ENCODE measurements around the gene KDM4C.
"Not testable (repeated sequence)": the region's sequence is repeated elsewhere in the genome, so short reads cannot be mapped to it uniquely, and the experiment has no call there.

The KDM4C gene

GRCh38 chr9:6757456-6758247 is at the start of gene KDM4C:
TSS of gene KDM4C (plus strand) at chr9:6757973. CDS start at chr9:6792989, 35,016 bp downstream.
- DNase-seq (ENCODE audit: low spot score), result peak; percentile 96

GRCh38 chr9:6708732-6709131 is 49.0 kb upstream of the KDM4C start:
- no peak for DNase-seq (ENCODE audit: low spot score)

- no peak for DNase-seq (ENCODE audit: low spot score)
Observed at GRCh38 chr9:6711403-6711802, 46.4 kb upstream of the KDM4C start.

- no peak for DNase-seq (ENCODE audit: low spot score)
Observed at GRCh38 chr9:6712041-6712440, 45.7 kb upstream of the KDM4C start.

- DNase-seq (ENCODE audit: low spot score), result no peak
Observed at GRCh38 chr9:6714176-6714575, 43.6 kb upstream of the KDM4C start.

GRCh38 chr9:6715153-6715754 is 42.5 kb upstream of the KDM4C start:
- not testable (repeated sequence) for DNase-seq (ENCODE audit: low spot score)

- DNase-seq (ENCODE audit: low spot score), result peak; percentile 54
Observed at GRCh38 chr9:6715755-6716643, 41.8 kb upstream of the KDM4C start.

- no peak for DNase-seq (ENCODE audit: low spot score)
Observed at GRCh38 chr9:6716766-6717165, 41.0 kb upstream of the KDM4C start.

GRCh38 chr9:6723881-6724420 is 33.8 kb upstream of the KDM4C start:
- no peak for DNase-seq (ENCODE audit: low spot score)

GRCh38 chr9:6733257-6733656 is 24.5 kb upstream of the KDM4C start:
- no peak for DNase-seq (ENCODE audit: low spot score)

GRCh38 chr9:6733831-6734230 is 23.9 kb upstream of the KDM4C start:
- DNase-seq (ENCODE audit: low spot score), result no peak

GRCh38 chr9:6735422-6735821 is 22.4 kb upstream of the KDM4C start:
- DNase-seq (ENCODE audit: low spot score), result no peak

- DNase-seq (ENCODE audit: low spot score), result peak; percentile 36
Observed at GRCh38 chr9:6739218-6739617, 18.6 kb upstream of the KDM4C start.

GRCh38 chr9:6748861-6749260 is 8.9 kb upstream of the KDM4C start:
- DNase-seq (ENCODE audit: low spot score), result not testable (repeated sequence)

- not testable (repeated sequence) for DNase-seq (ENCODE audit: low spot score)
Observed at GRCh38 chr9:6754861-6755260, 2.9 kb upstream of the KDM4C start.

- DNase-seq (ENCODE audit: low spot score), result peak; percentile 81
Observed at GRCh38 chr9:6757132-6757455, 679 bp upstream of the KDM4C start.

GRCh38 chr9:6758248-6758497 is 400 bp downstream of the KDM4C start:
- DNase-seq (ENCODE audit: low spot score), result no peak

- peak; percentile 77 for DNase-seq (ENCODE audit: low spot score)
Observed at GRCh38 chr9:6758498-6759184, 868 bp downstream of the KDM4C start.

GRCh38 chr9:6759185-6759977 is 1.6 kb downstream of the KDM4C start:
- peak; percentile 87 for DNase-seq (ENCODE audit: low spot score)

GRCh38 chr9:6761306-6761705 is 3.5 kb downstream of the KDM4C start:
- no peak for DNase-seq (ENCODE audit: low spot score)

GRCh38 chr9:6763244-6763643 is 5.5 kb downstream of the KDM4C start:
- no peak for DNase-seq (ENCODE audit: low spot score)

All from kidney tubule cell (primary cell).